Activated naive CD8-positive, alpha-beta T cell treated with anti-CD3 and anti-CD28 coated beads for 36 hours (primary cell): ENCODE data around the gene UROS. TPM values are rescaled to one million over a fixed set of nuclear protein-coding genes. Genes with fewer than 3 reads are reported as not detected.
A peak's percentile ranks its signal among the peaks of the same experiment; 100 is the strongest.

Experiments
- DNase-seq: peaks from one replicate; pipeline ENCODE4 v3.0.0; 2021
- H3K27ac Mint-ChIP-seq: one replicate; pipeline ENCODE4 v1.8.0; 2022; ENCODE audit warnings: mild to moderate bottlenecking, moderate library complexity, mixed read lengths
- H3K27me3 Mint-ChIP-seq: one replicate; pipeline ENCODE4 v1.8.0; 2022; ENCODE audit warnings: mild to moderate bottlenecking, mixed read lengths
- H3K36me3 Mint-ChIP-seq: one replicate; pipeline ENCODE4 v1.8.0; 2021; ENCODE audit warnings: mild to moderate bottlenecking, mixed read lengths
- H3K4me1 Mint-ChIP-seq: one replicate; pipeline ENCODE4 v1.8.0; 2021; ENCODE audit warnings: mixed read lengths
- H3K4me3 Mint-ChIP-seq: one replicate; pipeline ENCODE4 v1.8.0; 2022; ENCODE audit warnings: mild to moderate bottlenecking, moderate library complexity, mixed read lengths
- H3K9me3 Mint-ChIP-seq: one replicate; pipeline ENCODE4 v1.8.0; 2022; ENCODE audit warnings: mixed read lengths
- total RNA-seq, 2 experiments: library from RNA; stranded (reverse); gene quantifications; one replicate each; pipeline ENCODE4 v1.2.3, GENCODE V29; 2021

UROS gene
- total RNA-seq, 2 experiments from 2014 or later, result 48.4 to 50.1 TPM

DNA sequence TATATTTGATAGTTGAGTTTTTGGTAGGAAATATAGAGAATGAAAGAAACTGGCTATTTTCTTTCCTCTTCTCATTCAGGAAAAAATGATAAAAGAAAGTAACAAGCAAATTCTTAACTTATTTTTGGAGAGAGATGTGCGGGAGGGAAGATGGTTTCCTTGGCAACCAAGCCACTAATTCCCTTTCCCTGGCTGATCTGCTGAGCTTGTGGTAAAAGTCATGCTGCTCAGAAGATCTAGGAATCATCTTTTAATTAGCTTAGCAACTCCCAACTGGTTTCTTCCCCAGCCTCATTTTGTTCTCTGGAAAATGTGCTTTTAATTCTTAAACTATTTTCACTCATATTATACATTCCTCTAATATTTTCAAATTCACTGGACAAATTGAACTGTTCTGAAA lies 11.8 kb downstream of the UROS start:
- Mint-ChIP-seq H3K4me1 (no peaks in the 10 kb centered on the region), H3K27ac (no peak overlapping the region), H3K9me3 (no peaks in the 10 kb centered on the region), H3K27me3 (no peaks in the 10 kb centered on the region), H3K4me3 (no peak overlapping the region), H3K36me3 (peaks cover 19% of the 10 kb centered on the region)
- no peak for DNase-seq

DNA sequence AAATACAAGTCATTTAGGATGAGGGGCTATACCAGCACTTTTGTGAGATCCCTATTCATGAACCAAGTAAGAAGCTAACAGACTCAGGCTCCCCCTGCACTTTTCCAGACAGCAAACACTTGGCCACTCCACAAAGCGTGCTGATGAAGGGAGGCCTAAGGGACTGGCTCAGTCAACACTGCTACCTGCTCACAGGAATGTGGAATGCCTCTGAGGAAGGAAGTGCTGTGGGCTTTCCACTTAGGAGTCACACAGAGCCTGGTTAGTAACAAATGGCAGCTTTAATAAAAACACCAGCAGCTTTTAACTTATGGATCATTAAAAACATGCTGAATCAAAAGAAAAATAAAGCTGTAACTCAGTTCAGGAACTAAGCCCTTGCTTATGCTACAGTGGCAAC lies 15.0 kb downstream of the UROS start:
- Mint-ChIP-seq H3K36me3 (peaks cover 16% of the 10 kb centered on the region), H3K9me3 (no peaks in the 10 kb centered on the region), H3K27ac (no peak overlapping the region), H3K4me1 (no peaks in the 10 kb centered on the region), H3K27me3 (no peaks in the 10 kb centered on the region), H3K4me3 (no peak overlapping the region)
- DNase-seq, result no peak

DNA sequence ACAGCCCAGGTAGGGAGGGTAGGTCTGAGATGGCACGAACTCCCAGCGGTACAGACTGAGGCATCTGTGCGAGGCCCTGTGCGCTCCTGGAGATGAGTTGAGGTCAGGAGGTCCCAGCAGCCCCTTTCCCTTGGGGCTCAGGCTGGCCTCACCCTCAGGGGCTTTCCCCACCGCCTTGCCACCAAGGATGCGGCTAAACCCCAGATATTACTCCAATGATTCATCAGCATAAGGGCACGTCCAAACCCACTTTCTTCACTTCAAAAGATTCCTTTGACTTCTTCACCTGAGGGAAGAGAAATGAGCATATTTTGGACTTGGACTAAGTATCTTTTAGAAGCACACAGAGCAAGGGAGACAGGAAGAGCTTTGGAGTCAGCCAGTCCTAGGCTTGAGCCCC lies 20.3 kb downstream of the UROS start:
- peaks cover 4% of the 10 kb centered on the region for H3K4me1 Mint-ChIP-seq
- no peak overlapping the region for H3K4me3 Mint-ChIP-seq
- H3K9me3 Mint-ChIP-seq, result no peaks in the 10 kb centered on the region
- peaks cover 4% of the 10 kb centered on the region for H3K36me3 Mint-ChIP-seq
- no peak for DNase-seq
- H3K27ac Mint-ChIP-seq, result no peak overlapping the region
- no peaks in the 10 kb centered on the region for H3K27me3 Mint-ChIP-seq

DNA sequence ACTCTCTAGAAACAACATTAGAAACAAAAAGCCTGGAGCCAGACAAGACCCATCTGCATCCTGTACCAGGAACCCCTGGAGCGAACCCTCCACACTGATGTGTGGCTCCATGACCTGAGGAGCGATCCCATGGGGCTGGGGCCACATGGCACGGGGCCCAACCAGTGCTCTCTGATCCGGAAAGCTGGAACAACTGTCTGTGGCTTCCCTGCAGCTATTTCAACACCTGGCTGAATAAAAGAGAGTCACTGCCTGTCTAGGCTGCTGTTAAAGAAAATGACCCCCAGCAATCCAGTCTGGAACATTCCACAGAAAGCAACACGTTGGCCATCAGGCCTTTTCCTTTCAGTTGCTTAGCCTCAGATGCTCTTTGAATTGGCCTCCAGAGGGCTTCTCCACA lies 20.9 kb downstream of the UROS start:
- DNase-seq, result no peak
- no peaks in the 10 kb centered on the region for H3K27me3 Mint-ChIP-seq
- H3K4me1 Mint-ChIP-seq, result peaks cover 4% of the 10 kb centered on the region
- H3K9me3 Mint-ChIP-seq, result no peaks in the 10 kb centered on the region
- H3K4me3 Mint-ChIP-seq, result no peak overlapping the region
- H3K27ac Mint-ChIP-seq, result no peak overlapping the region
- H3K36me3 Mint-ChIP-seq, result peaks cover 3% of the 10 kb centered on the region

DNA sequence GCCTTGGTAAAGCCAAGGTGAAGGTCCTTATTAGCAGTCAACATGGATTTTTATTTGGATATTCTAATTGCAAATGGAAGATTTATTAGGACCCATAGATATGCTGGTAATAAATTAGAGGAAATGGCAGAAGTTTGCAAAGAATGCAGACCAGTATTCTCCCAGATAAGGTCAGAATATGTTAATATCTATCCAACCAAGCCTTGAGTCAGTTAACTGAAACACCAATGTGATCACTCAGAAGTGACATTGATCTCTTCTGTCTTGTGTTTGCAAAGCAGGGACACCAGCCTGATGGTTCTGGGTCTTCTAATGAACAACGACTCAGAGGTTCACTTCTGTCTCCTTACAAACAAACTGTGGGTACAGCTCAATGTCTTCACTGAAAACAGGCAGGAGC lies 21.5 kb downstream of the UROS start:
- Mint-ChIP-seq H3K4me1 (peaks cover 4% of the 10 kb centered on the region), H3K4me3 (no peak overlapping the region), H3K27me3 (no peaks in the 10 kb centered on the region), H3K9me3 (no peaks in the 10 kb centered on the region), H3K36me3 (peaks cover 2% of the 10 kb centered on the region), H3K27ac (no peak overlapping the region)
- DNase-seq, result no peak

DNA sequence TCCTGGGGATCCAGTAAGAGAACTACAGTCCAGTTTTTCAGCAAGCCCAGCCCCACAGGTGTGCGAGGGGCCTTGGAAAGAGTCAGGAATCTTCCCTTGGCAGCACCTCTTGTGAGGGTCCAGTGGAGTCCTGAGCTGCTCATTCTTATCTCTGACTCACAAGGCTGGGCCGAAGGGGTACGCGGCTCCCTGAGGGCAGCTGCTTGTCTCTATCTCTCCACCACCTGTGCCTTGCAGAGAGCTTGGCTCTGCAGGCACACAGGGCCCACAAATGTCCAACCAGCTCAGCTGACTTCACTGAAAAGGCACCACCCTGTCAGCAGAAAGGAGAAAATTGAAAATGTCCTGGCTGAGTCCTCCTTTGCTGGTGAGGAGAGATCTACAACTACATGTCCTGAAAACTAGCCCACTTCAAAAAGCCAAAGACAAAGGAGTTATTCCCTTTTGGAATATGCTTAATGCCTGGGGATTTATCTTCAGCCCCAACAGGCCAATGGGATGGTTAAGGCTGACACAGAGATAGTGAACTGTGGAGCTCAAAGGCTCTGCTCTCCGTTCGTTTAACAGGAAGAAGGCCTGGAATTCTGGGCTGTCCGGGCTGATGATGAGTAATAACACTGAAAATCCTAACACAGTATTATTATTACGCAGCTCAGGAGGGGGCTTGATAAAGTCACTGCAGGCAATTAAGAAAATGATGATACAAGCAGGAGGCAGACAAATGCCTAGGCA lies 23.4 kb downstream of the UROS start:
- H3K27ac Mint-ChIP-seq, result no peak overlapping the region
- peaks cover 4% of the 10 kb centered on the region for H3K4me1 Mint-ChIP-seq
- no peak overlapping the region for H3K4me3 Mint-ChIP-seq
- no peak for DNase-seq
- no peaks in the 10 kb centered on the region for H3K9me3 Mint-ChIP-seq
- no peaks in the 10 kb centered on the region for H3K27me3 Mint-ChIP-seq
- H3K36me3 Mint-ChIP-seq, result peaks cover 2% of the 10 kb centered on the region

DNA sequence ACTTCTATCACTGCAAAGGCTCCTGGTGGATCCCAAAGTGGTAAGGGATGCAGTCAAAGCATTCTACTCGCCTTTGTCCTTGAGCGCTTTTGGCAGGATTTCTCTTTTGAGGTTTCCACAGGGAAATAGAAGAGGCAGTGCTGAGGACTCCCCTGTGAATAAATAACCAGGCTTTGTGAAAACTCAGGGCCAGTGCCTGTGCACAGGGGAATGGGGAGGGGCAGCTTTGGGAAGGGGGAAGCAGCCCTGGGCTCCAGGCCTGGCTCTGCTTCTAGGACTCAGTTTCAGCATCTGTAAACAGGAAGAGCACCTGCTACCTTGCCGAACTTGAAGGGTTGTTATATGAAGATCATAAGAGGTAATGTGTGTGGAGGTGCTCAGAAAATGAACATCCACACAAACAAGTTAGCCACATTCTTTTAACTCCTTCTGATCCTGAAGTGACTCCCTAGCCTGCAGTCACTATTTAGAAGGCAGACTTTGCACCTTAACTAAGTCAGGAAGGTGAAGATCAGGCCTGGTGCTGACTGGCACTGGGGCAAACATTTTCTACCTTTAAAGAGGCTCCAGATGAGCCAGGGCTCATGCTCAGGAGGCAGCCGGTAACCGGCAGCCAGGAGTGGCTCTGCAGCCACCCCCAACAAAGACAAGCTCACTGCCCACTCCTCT lies 24.9 kb downstream of the UROS start:
- no peaks in the 10 kb centered on the region for H3K9me3 Mint-ChIP-seq
- no peak overlapping the region for H3K27ac Mint-ChIP-seq
- no peak overlapping the region for H3K4me3 Mint-ChIP-seq
- no peaks in the 10 kb centered on the region for H3K27me3 Mint-ChIP-seq
- peaks cover 4% of the 10 kb centered on the region for H3K4me1 Mint-ChIP-seq
- H3K36me3 Mint-ChIP-seq, result peaks cover 3% of the 10 kb centered on the region
- no peak for DNase-seq

DNA sequence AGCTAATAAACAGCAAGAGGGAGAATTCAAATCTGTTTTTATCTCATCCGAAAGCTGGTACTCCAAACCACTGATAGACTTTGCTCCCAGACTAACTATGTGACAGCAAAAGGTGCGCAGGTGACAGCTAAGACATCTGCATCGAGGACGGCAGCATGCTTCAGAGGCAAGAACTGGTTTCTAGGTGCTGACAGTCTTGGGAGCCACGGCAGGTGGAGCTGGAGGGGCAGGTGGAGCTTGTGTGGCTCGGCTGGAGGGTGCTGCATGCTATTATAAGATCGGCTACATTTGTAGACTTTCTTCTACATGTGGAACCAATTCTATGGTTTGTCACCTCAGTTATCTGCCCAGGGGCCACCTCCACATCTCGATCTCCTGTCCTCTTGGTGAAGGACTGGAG lies 25.6 kb downstream of the UROS start:
- no peaks in the 10 kb centered on the region for H3K4me1 Mint-ChIP-seq
- no peak overlapping the region for H3K27ac Mint-ChIP-seq
- no peak overlapping the region for H3K4me3 Mint-ChIP-seq
- H3K36me3 Mint-ChIP-seq, result peaks cover 5% of the 10 kb centered on the region
- no peaks in the 10 kb centered on the region for H3K9me3 Mint-ChIP-seq
- no peak for DNase-seq
- no peaks in the 10 kb centered on the region for H3K27me3 Mint-ChIP-seq

DNA sequence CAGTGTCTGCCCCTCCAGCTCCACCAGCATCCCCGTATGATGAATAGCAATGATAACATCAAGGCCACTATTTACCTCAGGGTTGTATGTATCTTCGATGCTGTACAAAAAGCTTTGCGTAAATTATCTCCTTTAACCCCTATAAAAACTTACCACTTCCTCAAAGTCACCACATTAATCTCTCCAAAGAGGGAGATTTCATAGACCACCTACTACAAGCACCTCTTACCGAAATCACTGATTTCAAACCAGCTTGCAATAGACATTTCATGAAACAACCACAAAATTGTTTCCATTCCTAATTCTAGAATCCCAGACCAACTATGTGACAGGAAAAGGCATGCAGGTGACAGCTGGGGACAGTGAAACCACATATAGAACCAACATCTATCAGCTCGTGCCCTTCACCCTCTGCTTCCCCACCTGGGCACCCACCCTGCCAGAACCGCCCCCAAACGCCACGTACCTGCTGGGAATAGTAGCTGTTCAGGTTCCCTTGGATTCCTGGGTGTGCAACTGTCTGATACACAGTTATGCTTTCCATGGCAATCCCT lies 27.3 kb downstream of the UROS start:
- no peak for DNase-seq
- H3K4me3 Mint-ChIP-seq, result no peak overlapping the region
- no peaks in the 10 kb centered on the region for H3K27me3 Mint-ChIP-seq
- no peaks in the 10 kb centered on the region for H3K4me1 Mint-ChIP-seq
- peaks cover 7% of the 10 kb centered on the region for H3K36me3 Mint-ChIP-seq
- no peaks in the 10 kb centered on the region for H3K9me3 Mint-ChIP-seq
- no peak overlapping the region for H3K27ac Mint-ChIP-seq

DNA sequence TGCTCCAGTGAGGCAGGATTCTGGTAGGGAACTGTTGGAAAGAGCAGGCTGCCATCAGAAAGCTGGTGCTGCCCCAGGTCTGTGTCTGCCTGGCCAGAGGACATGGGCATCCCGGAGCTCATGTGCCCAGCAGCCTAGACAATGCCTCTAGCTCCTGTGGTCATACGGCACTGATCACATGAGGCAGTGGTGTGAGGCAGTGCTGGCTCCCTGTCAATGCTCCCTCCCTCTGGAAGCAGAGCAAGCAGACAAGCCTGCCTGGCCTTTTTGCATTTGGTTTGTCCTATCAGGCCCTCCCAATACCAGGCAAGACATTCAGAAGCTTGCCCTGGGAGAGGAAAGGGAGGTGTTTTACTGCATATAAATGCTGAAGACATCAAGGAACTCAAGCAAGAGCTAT lies 27.9 kb downstream of the UROS start:
- Mint-ChIP-seq H3K27ac (no peak overlapping the region), H3K4me1 (peaks cover 1% of the 10 kb centered on the region), H3K4me3 (no peak overlapping the region)

DNA sequence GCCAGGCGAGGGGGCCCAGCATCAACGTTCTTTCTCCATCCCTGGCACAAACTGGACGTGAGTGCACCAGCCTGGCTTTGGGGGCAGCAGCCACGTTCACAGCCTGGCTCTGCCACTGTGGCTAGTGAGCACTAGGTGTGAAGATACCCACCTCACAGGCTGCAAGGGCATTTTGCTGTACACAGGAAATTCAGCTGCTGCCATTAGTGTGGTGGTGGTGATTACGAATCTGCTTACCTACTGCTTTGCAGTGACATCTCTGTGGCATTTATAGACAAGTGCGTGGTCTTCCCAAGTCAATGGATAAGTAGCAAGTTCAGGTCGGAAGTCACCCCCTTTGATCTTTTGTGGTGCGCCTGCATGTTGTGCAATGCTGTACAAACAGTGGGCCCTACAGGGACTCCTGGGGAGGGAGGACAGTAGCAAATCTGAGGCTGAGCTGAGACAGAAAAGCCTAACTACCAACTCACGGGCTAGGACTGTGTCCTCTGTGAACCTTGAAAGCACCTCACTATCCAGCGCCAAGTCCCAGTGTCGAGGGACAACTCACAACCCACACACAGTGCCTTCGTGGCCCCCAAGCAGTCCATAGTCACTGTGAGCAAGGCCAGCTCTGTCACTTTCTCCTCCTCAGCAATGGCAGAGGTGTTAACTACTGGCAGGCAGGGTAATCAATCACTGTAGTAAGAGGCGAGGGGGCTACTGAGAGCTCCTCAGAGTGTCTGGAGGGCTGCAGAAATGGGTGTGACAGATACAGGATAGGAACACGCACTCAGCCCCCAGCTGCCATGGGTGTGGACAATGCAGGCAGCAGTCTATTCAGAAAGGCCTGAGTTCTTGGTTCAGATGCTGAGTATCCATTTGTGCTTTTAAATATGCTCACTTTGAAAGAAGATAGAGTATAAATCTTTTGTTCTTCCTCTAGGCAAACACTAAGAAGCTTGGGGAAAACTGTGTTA lies 30.4 kb downstream of the UROS start:
- Mint-ChIP-seq H3K4me1 (peaks cover 15% of the 10 kb centered on the region), H3K4me3 (no peak overlapping the region), H3K27ac (no peak overlapping the region), H3K9me3 (no peaks in the 10 kb centered on the region), H3K27me3 (no peaks in the 10 kb centered on the region), H3K36me3 (peaks cover 16% of the 10 kb centered on the region)
- no peak for DNase-seq

More for the DNA sequence above, 27.9 kb downstream of the UROS start:
- Mint-ChIP-seq H3K9me3 (no peaks in the 10 kb centered on the region), H3K36me3 (peaks cover 7% of the 10 kb centered on the region), H3K27me3 (no peaks in the 10 kb centered on the region)
- DNase-seq, result no peak

DNA sequence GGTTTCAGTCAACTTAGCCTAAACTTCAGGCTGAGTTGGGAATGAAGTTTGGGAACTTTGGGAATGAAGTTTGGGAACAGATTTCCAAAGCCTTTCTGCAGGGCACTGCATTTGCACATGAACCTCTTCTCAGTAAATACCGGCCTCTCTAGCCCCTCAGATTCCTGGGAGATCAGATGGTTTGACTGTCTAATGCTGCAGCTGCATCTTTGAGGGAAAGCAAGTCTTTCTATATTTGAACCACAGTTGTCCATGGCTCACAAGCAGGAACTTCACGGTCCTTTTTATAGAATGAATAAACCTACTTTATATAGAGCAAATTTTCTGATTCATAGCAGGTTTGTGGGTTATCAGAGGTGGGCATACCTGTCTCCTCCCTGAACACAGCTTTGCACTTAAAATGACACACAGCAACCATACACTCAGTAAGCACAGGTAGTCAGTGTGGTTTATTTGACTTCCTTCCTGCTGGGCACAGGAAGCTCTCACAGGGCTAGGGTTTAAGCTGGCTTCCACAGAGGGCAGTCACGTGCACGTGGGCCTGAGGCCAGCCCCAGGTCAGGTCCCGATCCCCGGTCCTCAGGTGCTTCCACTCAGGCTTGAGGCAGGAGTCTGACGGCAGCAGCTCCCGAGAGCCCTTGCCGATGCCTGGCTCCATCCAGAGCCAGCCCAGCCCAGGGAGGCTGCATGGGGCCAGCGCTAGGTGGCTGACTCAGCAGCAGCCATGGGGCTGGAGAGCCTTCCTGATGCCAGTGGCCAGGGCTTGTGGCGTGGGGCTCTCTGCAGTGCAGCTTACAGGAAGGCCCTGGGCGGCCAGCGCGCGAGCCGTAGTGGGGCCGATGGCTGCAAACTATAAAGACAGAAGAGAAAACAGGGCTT lies 34.7 kb downstream of the UROS start:
- H3K4me3 Mint-ChIP-seq, result no peak overlapping the region
- H3K9me3 Mint-ChIP-seq, result no peaks in the 10 kb centered on the region
- H3K27me3 Mint-ChIP-seq, result no peaks in the 10 kb centered on the region

DNA sequence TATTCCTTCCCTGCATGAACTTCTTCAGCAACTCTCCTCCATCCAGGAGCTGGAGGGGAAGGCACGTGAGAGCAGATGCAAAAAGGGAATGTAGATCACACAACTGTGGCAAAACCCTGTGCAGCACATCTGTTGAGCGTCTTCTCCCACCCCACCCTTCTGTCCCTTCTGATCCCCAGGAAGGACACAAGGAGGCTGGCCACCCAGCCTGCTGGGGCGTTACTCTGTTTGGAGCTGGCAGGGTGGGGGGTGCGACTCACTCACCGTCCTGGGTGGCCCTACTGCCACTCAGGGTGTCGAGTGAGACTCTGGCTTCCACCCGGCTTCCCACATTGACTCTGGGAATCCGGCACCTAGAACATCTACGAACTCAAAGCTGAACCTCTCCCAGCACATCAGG lies 37.3 kb downstream of the UROS start:
- no peak for DNase-seq
- Mint-ChIP-seq H3K27me3 (no peaks in the 10 kb centered on the region), H3K9me3 (no peaks in the 10 kb centered on the region), H3K36me3 (peaks cover 9% of the 10 kb centered on the region), H3K27ac (no peak overlapping the region), H3K4me1 (peaks cover 28% of the 10 kb centered on the region), H3K4me3 (no peak overlapping the region)

More for the DNA sequence above, 34.7 kb downstream of the UROS start:
- Mint-ChIP-seq H3K4me1 (peaks cover 28% of the 10 kb centered on the region), H3K36me3 (peaks cover 13% of the 10 kb centered on the region), H3K27ac (peak overlapping the region; percentile 62)
- no peak for DNase-seq

DNA sequence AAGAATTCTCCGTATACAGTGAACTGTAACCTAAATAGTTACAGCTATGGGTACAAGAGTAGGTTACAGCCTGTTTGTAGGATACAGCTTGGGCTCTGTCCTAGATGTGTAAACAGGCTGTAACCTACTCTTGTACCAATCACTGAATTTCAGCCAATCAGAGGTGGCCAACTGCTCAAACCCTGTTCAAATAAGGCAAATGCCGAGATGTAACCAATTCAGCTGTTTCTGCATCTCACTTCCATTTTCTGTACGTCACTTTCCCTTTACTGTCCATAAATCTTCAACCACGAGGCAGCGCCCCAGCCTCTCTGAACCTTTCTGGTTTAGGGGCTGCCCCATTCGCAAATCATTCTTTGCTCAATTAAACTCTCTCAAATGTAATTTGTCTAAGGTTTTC lies 39.1 kb downstream of the UROS start:
- Mint-ChIP-seq H3K4me3 (no peak overlapping the region), H3K27me3 (no peaks in the 10 kb centered on the region), H3K9me3 (no peaks in the 10 kb centered on the region), H3K36me3 (peaks cover 4% of the 10 kb centered on the region), H3K4me1 (peaks cover 26% of the 10 kb centered on the region), H3K27ac (no peak overlapping the region)
- no peak for DNase-seq
